TTC549 (cell line): ENCODE measurements around the gene EPB41L1.

Source experiments
- FAIRE-seq: peaks from 2 replicates; lab custom pipeline; 2012; peaks lifted over from hg19 to GRCh38; lab: Jason Lieb, UNC

Gene EPB41L1

GRCh38 chr20:36155991-36156390 lies 1.5 kb downstream of the EPB41L1 start:
- FAIRE-seq, result no peak

GRCh38 chr20:36157610-36158009 lies 3.1 kb downstream of the EPB41L1 start:
- FAIRE-seq, result no peak

GRCh38 chr20:36158160-36158741 lies 3.7 kb downstream of the EPB41L1 start:
- FAIRE-seq, result no peak

- FAIRE-seq, result no peak
Measured at GRCh38 chr20:36159833-36160232, 5.3 kb downstream of the EPB41L1 start.

GRCh38 chr20:36162272-36162966 lies 7.9 kb downstream of the EPB41L1 start:
- FAIRE-seq, result no peak

- FAIRE-seq, result no peak
Measured at GRCh38 chr20:36167902-36168503, 13.5 kb downstream of the EPB41L1 start.

- no peak for FAIRE-seq
Measured at GRCh38 chr20:36170542-36171215, 16.1 kb downstream of the EPB41L1 start.

GRCh38 chr20:36173451-36173933 lies 19.0 kb downstream of the EPB41L1 start:
- no peak for FAIRE-seq

- no peak for FAIRE-seq
Measured at GRCh38 chr20:36175016-36175415, 20.5 kb downstream of the EPB41L1 start.

GRCh38 chr20:36175475-36175995 lies 21.0 kb downstream of the EPB41L1 start:
- no peak for FAIRE-seq

- FAIRE-seq, result no peak
Measured at GRCh38 chr20:36177716-36178115, 23.2 kb downstream of the EPB41L1 start.

GRCh38 chr20:36179170-36179945 lies 24.8 kb downstream of the EPB41L1 start:
- FAIRE-seq, result no peak

- no peak for FAIRE-seq
Measured at GRCh38 chr20:36180323-36180722, 25.8 kb downstream of the EPB41L1 start.

- no peak for FAIRE-seq
Measured at GRCh38 chr20:36181934-36182603, 27.5 kb downstream of the EPB41L1 start.

- no peak for FAIRE-seq
Measured at GRCh38 chr20:36182604-36183154, 28.1 kb downstream of the EPB41L1 start.

GRCh38 chr20:36183155-36183944 lies 28.8 kb downstream of the EPB41L1 start:
- FAIRE-seq, result no peak

GRCh38 chr20:36184816-36185776 lies 30.6 kb downstream of the EPB41L1 start:
- FAIRE-seq, result no peak

- no peak for FAIRE-seq
Measured at GRCh38 chr20:36193977-36194712, 39.6 kb downstream of the EPB41L1 start.
